ENCODE measurements around the gene TM9SF1. TPM values are rescaled to one million over a fixed set of nuclear protein-coding genes. Genes with fewer than 3 reads are reported as not detected.
A peak's percentile ranks its signal among the peaks of the same experiment; 100 is the strongest.

TM9SF1 gene
- total and polyA plus RNA-seq, 2 of the 13 experiments (the other 11 are each of a cell fraction or from before 2014, with no cell fraction given): 83.2 to 110 TPM

- peak; percentile 99 for TF ChIP-seq ZNF790 (CRISPR knock-in tag; IDR thresholded peaks at IDR 0.05; ENCODE audit: borderline replicate concordance)
- peak; percentile 98 for TF ChIP-seq HOXA5 (CRISPR knock-in tag; IDR thresholded peaks at IDR 0.05)
- peak; percentile 97 for TF ChIP-seq ZNF580 (CRISPR knock-in tag; IDR thresholded peaks at IDR 0.05; ENCODE audit: borderline replicate concordance, low read depth)
- TF ChIP-seq PAWR (CRISPR knock-in tag; IDR thresholded peaks at IDR 0.05; ENCODE audit: borderline replicate concordance): peak; percentile 97
- TF ChIP-seq ZNF253 (CRISPR knock-in tag; IDR thresholded peaks at IDR 0.05; ENCODE audit: borderline replicate concordance): peak; percentile 93
- peak; percentile 99 for TF ChIP-seq ZNF451 (CRISPR knock-in tag; IDR thresholded peaks at IDR 0.05)
- TF ChIP-seq ZFP37 (CRISPR knock-in tag; IDR thresholded peaks at IDR 0.05; ENCODE audit: borderline replicate concordance): peak; percentile 72
- TF ChIP-seq MLXIP (CRISPR knock-in tag; IDR thresholded peaks at IDR 0.05; ENCODE audit: borderline replicate concordance): peak; percentile 92
- peak; percentile 53 for TF ChIP-seq CCAR2 (optimal IDR thresholded peaks at IDR 0.05; ENCODE audit: low read depth, low read length)
- peak; percentile 99 for TF ChIP-seq ASH2L (IDR thresholded peaks at IDR 0.05; ENCODE audit: insufficient read length, low read depth, low read length)
- TF ChIP-seq MAX (IDR thresholded peaks at IDR 0.05): no peak
- TF ChIP-seq ZNF703 (CRISPR knock-in tag; IDR thresholded peaks at IDR 0.05; ENCODE audit: borderline replicate concordance): no peak
- TF ChIP-seq SMAD1 (CRISPR knock-in tag; IDR thresholded peaks at IDR 0.05; ENCODE audit: borderline replicate concordance, low read depth): peak; percentile 98
- no peak for TF ChIP-seq SRSF9 (IDR thresholded peaks at IDR 0.05; ENCODE audit: borderline replicate concordance, insufficient read depth, low read depth, low read length, poor library complexity, severe bottlenecking)
- TF ChIP-seq CBX5 (CRISPR knock-in tag; IDR thresholded peaks at IDR 0.05; ENCODE audit: borderline replicate concordance): peak; percentile 86
- TF ChIP-seq USF2 (IDR thresholded peaks at IDR 0.05; ENCODE audit: low read depth, low read length): no peak
- TF ChIP-seq USF2 (CRISPR knock-in tag; IDR thresholded peaks at IDR 0.05; ENCODE audit: borderline replicate concordance): peak; percentile 85
- TF ChIP-seq SSRP1 (CRISPR knock-in tag; IDR thresholded peaks at IDR 0.05): no peak
- TF ChIP-seq MYNN (CRISPR knock-in tag; IDR thresholded peaks at IDR 0.05; ENCODE audit: low read depth): peak; percentile 96
- TF ChIP-seq ZNF75D (CRISPR knock-in tag; IDR thresholded peaks at IDR 0.05; ENCODE audit: borderline replicate concordance): no peak
- TF ChIP-seq HMG20A (CRISPR knock-in tag; IDR thresholded peaks at IDR 0.05; ENCODE audit: borderline replicate concordance): 0 out of 2 replicates have a peak, but pooled peaks have one; percentile 32
- peak; percentile 94 for TF ChIP-seq KDM4B (CRISPR knock-in tag; IDR thresholded peaks at IDR 0.05)
- TF ChIP-seq SMARCE1 (IDR thresholded peaks at IDR 0.05; ENCODE audit: borderline replicate concordance): no peak
- TF ChIP-seq HNF4A (CRISPR knock-in tag; IDR thresholded peaks at IDR 0.05): no peak; the same call in 1 of the 2 replicates
- TF ChIP-seq POLR2AphosphoS5 (IDR thresholded peaks at IDR 0.05; ENCODE audit: low read depth, low read length): peak; percentile 91
These were observed at the start of gene TM9SF1 (continued) for GRCh38 chr14:24195186-24196070.
